Erythroblast (primary cell): Measurements from ENCODE around the gene NUTM2A.
"Not testable (repeated sequence)": the region's sequence is repeated elsewhere in the genome, so short reads cannot be mapped to it uniquely, and the experiment has no call there.

Experiments
- GATA1 ChIP-seq: IDR thresholded peaks from 2 replicates; pipeline ENCODE4 v1.6.1; 2011; ENCODE audit warnings: low read depth, mild to moderate bottlenecking, control low read depth, low read length, moderate library complexity
- POLR2A ChIP-seq: IDR thresholded peaks from 2 replicates; pipeline ENCODE4 v1.6.1; 2011; ENCODE audit warnings: mild to moderate bottlenecking, low read length

DNA sequence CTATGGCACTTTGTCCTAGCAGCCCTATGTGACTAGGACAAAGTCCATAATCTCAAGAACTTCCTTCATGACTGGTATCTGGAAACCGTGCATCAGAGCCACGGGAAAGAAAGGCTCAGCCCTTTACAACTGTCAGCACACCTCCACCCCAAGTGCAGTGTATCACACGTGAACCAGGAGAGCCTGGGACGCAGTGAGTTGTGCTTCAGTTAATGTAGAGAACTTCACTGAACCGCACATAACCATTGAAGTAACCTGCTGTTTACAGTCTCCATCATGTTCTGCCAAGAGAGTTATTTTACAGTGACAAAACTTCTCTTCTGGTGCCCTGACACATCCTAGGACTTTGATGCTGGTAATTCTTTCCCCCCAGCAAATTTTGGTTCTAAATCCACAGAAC lies 12.0 kb downstream of the NUTM2A start:
- TF ChIP-seq POLR2A, GATA1: not testable (repeated sequence)
